NCI-H1092 treated with DMSO at 0.1 percent for 48 hours (cell line): ENCODE measurements around the gene ZRANB1.

Experiments
- DNase-seq: peaks from one replicate; lab custom pipeline; 2025; lab: John Stamatoyannopoulos, UW

ZRANB1 gene

GRCh38 chr10:124921261-124921660 lies 20.7 kb upstream of the ZRANB1 start:
- no peak for DNase-seq

GRCh38 chr10:124923684-124924083 lies 18.2 kb upstream of the ZRANB1 start:
- no peak for DNase-seq

- DNase-seq, result no peak
Measured at GRCh38 chr10:124926548-124926947, 15.4 kb upstream of the ZRANB1 start.

- DNase-seq, result no peak
Measured at GRCh38 chr10:124928087-124928486, 13.8 kb upstream of the ZRANB1 start.

- DNase-seq, result no peak
Measured at GRCh38 chr10:124928545-124928944, 13.4 kb upstream of the ZRANB1 start.

GRCh38 chr10:124935946-124936345 lies 6.0 kb upstream of the ZRANB1 start:
- DNase-seq, result no peak

GRCh38 chr10:124936813-124937212 lies 5.1 kb upstream of the ZRANB1 start:
- DNase-seq, result no peak

GRCh38 chr10:124939290-124939689 lies 2.6 kb upstream of the ZRANB1 start:
- no peak for DNase-seq

- DNase-seq, result no peak
Measured at GRCh38 chr10:124942317-124943169, 620 bp downstream of the ZRANB1 start.

- DNase-seq, result no peak
Measured at GRCh38 chr10:124943301-124944092, 1.6 kb downstream of the ZRANB1 start.

- no peak for DNase-seq
Measured at GRCh38 chr10:124944982-124945381, 3.1 kb downstream of the ZRANB1 start.

- peak; percentile 56 for DNase-seq
Measured at GRCh38 chr10:124946945-124947344, 5.0 kb downstream of the ZRANB1 start.

GRCh38 chr10:124949543-124949942 lies 7.6 kb downstream of the ZRANB1 start:
- DNase-seq, result no peak

GRCh38 chr10:124952123-124952522 lies 10.2 kb downstream of the ZRANB1 start:
- DNase-seq, result no peak

GRCh38 chr10:124953421-124953820 lies 11.5 kb downstream of the ZRANB1 start:
- DNase-seq, result no peak

GRCh38 chr10:124955243-124955642 lies 13.3 kb downstream of the ZRANB1 start:
- no peak for DNase-seq

- no peak for DNase-seq
Measured at GRCh38 chr10:124955868-124956267, 13.9 kb downstream of the ZRANB1 start.

GRCh38 chr10:124956764-124957163 lies 14.8 kb downstream of the ZRANB1 start:
- no peak for DNase-seq

- DNase-seq, result no peak
Measured at GRCh38 chr10:124957404-124957947, 15.6 kb downstream of the ZRANB1 start.

GRCh38 chr10:124959564-124959963 lies 17.6 kb downstream of the ZRANB1 start:
- no peak for DNase-seq

- DNase-seq, result no peak
Measured at GRCh38 chr10:124961248-124961570, 19.3 kb downstream of the ZRANB1 start.

- DNase-seq, result no peak
Measured at GRCh38 chr10:124962421-124962820, 20.5 kb downstream of the ZRANB1 start.
